ENCODE data around the gene MAPK10.
A peak's percentile ranks its signal among the peaks of the same experiment; 100 is the strongest.
"Not testable (repeated sequence)": the region's sequence is repeated elsewhere in the genome, so short reads cannot be mapped to it uniquely, and the experiment has no call there.

The MAPK10 gene

DNA sequence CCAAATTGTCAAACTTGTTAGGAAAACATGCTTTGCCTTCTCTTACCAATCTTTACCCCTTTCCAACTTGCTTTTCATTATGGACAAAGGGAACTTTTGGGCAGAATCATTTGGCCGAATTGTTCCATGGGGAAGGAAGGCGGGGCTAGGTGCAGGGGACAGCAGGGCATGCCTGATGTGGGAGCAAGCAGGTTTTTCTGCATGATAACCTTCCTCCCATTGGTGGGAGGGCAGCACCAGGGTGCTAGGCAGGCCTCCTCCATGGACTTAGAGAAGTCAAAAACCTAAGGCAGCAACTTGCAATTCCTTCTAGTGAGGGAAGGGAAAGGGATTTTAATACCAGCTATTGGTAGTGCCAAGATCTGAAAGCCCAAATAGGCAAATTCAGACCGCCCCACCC, 260.5 kb downstream of the MAPK10 start:
- no peak for DNase-seq

DNA sequence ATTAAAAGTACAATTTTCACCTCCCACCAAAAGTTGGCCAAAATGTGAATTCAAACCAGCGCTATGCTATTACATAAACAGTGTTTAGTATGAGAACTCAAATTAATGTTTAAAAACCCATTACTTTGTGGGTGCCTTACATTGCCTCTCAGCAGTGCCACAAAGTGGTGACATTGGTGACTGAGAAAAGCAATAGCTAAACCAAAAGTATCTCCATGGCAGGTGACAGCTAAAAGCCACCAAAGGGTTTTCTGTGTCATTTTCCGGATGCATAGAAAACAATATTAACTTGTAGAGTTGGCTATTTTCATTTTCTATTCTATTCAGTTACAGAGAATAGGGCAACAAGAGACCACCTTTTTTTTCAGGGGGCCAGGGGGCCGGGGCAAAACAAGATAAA, 261.2 kb downstream of the MAPK10 start:
- DNase-seq = no peak

DNA sequence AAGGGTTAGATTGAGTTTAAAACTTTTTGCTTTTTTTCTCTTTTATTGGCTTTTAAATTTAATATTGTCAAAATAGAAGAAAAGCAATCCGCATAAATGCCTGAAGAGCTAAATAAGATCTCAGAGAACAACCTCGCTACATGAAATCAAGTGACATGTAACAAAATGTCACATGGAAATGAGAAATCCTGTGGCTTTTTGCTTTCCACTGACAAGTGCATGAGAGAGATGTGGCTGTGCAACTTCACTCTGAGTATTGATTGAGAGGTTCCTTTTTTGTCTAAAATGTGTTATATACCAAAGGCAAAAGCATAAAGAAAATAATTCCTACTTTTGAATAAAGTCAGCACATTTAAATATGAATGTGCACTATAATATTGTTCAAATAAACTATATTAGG, 263.5 kb downstream of the MAPK10 start:
- no peak for DNase-seq

DNA sequence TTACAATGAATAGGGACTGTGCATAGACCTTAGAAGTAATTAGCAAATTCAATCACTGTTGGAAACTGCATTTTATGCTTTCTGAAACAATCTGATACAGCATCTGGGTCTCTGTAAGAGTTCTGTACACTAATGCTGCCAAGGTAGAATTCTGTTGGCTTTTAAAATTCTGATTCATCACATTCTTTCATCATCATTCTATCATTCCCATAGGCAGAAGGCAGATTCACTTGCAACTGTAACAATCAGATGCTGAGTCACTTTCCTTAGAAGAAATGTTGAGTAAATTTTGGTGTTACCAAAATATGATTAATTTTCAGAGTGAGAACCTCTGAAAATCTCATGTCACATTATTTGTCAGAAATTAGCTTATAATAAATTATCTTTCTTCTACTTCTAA, 267.2 kb downstream of the MAPK10 start:
- no peak for DNase-seq

DNA sequence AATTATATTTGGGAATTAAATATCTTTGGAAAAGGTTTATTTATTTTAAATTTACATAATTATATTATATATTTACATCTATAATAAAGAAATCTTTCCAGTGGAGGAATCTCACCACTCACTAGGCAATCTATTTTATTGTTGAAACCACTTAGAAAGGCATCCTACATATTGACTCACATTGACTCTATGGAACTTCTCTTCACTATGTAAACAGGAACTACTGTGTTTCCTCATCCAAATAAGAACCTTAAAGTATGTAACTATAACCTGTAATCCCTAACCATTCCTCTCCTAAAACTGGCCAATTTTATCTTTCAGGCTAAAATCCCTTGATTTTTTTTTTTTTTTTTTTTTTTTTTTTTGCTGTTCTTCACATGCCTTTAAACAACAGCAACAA, 268.7 kb downstream of the MAPK10 start:
- no peak for DNase-seq

DNA sequence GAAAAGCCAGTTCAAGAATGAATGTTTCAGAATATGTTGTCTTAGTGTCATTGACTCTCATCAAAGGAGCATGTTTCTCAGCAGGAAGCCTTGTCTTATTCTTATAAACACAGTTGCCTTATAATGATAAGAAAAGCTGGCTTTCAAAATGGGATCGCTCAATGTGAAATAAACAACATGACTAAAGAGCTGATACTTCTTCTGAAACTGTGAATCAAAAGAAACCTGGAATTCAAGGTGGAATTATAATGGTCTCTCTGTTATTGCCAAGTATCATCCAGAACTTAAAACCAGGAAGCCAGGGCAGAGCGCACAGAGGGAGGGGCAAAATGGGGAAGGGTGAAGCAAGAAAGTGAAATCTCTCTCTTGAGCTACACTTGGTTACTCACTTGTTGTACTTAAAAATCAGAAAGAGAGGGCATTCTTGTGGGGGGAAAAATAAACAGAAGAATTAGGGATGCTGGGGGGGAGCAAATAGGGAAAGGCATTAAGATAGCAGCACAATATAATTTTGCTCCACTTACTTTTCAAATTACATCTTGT, 270.0 kb downstream of the MAPK10 start:
- DNase-seq = no peak

DNA sequence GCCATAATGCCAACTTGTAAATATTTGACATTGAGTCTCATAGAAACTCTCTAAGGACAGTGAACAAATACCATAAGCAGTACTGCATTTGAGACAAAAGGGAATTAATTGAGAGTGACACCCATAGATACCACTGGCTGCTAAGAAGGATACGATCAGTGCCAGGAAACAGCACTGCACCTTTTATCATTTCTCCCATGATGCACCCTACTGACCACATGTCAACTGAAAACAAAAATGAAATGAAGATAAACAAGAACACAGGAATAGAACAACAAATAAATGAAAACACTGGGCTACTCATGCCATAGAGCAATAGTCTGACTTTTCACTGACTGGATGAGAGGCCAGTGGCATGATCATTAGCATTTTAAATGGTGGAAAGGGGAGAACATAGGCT, 270.8 kb downstream of the MAPK10 start:
- no peak for DNase-seq

DNA sequence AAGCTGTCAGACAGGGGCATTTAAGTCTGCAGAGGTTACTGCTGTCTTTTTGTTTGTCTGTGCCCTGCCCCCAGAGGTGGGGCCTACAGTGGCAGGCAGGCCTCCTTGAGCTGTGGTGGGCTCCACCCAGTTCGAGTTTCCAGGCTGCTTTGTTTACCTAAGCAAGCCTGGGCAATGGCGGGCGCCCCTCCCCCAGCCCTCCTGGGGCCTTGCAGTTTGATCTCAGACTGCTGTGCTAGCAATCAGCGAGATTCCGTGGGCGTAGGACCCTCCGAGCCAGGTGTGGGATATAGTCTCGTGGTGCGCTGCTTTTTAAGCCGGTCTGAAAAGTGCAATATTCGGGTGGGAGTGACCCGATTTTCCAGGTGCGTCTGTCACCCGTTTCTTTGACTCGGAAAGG, 284.1 kb downstream of the MAPK10 start:
- not testable (repeated sequence) for DNase-seq

DNA sequence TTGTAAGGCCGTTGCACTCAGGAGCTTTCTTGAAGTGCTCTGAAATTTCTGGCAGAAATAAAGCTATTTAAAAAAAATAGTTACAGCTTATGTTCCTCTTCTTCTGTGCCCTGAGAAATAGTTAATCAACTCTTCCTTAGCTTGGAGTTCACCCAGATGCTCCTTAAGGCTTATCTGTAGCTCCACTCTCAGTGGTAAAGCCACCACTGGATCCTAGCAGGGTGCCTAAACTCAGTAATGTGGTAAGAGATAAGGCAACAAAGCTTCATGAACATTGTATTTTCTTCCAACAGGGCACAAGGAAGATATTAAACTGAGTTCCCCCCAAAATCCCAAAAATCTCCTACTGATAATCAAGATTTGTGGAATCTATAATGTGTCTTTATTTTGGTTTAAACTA, 299.5 kb downstream of the MAPK10 start:
- no peak for DNase-seq

DNA sequence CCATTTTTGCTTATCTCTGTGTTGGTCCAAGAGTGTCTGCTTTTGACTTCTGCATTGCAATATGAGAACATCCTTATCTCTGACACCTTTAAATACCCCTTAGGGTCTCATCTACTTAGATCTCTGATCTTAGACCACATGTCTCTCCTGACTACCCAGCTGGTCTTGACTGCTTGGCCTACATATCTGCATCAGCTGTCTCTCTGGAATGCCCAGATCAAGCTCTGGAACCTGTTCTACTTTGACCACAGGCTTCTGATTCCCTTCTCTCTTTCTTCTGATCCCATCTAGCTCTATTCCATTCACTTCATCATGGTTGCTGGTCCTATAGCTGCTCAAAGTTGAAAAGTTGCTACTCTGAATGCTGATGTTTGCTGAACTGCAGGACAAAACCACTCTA, 301.2 kb downstream of the MAPK10 start:
- DNase-seq = no peak

DNA sequence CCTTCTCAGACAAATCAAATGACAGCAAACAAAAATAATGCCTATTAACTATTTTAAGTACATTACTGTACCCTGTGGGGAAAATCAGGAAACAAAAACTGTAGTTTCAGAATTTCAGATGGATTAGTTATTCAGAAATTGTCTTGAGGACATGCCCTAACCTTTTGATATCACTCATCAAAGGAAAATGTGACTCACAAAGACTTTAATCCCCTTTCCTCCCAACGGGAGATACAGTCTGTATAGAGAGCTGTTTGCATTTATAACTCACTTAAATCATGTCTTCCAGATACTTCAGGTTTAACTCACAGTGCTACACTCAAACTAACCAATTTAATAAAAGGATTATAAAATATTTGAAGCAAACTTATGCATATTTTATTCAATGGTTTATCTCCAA, 304.0 kb downstream of the MAPK10 start:
- DNase-seq = no peak

DNA sequence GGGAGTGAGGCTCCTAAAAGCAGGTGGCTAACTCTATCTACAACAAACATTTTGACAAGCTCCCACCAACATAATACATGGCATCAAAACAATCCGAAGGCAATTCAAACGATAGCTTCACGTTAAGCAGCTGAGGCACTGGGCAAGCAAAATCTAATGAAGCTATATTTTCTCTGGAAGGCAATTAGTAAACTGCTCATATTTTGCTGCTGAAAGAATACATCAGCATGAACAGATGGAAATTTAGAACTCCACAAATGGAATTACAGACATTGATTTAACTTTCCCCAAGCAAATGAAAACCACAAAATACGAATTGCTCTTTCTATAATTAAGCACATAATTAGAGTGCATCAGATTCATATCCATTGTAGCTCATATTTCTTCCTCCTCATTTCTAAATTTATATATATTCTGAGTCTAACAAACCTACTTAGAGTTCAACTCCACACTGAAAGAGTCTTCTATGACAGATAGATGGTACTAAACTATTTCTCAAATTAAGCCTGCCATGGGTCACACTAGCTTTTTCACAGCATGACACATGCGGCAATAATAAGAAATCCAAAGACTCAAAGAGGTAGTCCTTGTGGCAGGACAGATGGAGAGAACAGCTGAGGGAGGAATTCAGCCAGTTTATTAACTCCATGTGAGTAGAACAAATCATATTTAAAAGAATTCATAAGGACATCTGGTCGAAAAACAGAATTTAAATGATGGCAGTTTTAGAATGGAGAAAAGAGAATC, 305.4 kb downstream of the MAPK10 start:
- no peak for DNase-seq

DNA sequence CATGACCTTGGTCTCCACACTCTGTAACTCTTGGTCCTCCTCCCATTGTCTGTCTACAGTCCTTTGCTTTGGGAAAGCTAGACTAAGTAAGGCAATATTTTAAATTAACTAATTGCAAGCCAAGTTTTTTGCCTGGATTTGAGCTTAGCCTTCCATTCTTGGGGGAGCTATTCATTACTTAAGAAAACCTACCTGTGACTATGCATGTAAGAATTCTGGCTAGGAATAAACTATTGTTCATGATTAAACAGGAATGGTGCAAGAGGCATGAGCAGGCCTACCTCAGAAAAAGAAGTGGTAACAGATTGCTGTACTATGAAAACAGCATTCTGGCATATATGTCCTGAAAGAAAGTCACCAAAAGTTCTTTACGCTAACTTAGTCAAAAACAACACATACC, 309.4 kb downstream of the MAPK10 start:
- no peak for DNase-seq

DNA sequence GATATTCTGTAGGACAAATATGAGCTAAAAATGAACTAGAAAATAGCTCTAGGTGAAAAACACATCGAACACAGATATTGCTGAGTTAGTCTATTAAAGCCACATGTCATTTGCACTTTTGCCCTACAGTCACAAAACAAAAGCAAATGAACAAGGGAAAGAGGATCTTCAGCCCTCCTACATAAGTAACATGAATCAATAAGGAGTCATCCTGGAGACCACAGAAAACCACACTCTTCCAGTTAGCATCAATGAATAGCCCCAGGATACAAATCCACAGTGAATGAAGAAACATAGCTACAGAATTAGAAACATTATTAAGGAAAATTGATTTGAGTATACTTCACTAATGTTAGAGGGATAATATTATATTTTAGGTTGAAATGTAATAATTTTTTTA, 311.4 kb downstream of the MAPK10 start:
- no peak for DNase-seq

DNA sequence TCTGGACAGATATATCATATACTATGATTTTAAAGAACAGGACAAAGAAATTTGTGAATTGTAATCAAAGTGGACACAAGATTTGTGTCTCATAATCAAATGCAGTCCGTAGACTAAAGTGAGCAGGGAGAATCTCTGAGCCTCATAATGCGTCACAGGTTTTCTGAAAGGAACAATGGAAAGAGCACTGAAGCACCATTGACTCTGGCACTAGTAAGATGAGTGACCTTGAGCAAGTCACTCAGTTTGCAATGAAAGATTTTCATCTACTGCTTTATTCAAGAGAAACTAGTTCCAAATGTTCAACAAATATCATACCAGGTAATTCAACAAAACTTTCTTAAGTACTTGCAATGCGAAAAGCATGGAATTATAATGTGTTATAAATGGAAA, 315.3 kb downstream of the MAPK10 start:
- no peak for DNase-seq

DNA sequence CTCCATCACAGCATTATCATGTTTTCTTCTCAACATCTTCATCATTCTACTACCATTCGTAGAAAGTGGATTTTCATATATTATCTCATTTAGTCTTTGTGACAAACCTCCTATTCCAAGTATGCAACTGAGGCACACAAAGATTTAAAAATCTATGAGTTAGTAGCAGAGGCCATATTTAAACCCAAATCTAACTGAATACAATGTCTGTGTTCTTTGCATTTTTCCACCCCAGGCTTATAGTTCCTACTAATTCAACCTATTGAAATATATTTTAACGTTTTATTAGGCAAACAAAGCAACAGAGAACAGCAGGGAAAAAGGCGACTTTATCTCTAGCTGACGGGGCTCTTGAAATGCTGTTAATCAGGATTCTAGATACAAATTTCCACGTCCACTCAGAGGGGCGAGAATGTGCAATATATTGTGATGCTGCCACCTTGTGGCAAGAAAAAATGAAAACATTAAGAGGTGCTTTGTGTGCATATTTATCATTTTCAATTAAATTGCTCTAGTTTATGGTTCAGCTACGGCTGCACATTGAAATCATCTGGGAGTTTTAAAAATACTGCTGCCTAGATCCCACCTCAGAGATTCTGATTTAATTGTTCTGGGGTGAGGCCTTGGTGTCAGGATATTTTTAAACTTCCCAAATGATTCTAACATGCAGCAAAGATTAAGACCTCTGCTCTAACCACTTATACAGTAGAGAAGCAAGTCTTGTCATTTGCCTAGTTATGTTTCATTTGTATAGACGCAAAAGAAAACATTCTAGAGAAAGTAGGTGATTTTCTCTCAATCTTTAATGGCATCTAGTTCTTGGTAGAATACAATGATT, 315.9 kb downstream of the MAPK10 start:
- DNase-seq = peak; percentile 57

DNA sequence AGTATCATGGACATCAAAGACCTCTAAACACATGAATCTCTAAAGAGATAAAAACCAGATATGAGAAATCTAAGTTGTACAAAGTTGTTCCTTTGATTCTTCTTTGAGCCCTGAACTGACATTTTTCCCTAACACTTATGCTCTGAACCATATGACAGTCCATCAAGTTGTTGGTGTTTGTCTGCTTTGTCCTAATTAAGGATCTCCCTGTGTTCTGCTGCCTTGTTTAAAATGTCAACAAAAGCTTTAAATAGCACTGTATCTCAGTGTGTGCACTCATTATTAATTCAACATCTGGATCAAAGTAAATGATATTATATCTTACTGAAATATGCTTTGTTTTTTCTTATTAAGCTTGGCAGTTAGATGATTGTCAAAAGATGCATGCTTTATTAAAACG, 321.8 kb downstream of the MAPK10 start:
- DNase-seq = no peak

DNA sequence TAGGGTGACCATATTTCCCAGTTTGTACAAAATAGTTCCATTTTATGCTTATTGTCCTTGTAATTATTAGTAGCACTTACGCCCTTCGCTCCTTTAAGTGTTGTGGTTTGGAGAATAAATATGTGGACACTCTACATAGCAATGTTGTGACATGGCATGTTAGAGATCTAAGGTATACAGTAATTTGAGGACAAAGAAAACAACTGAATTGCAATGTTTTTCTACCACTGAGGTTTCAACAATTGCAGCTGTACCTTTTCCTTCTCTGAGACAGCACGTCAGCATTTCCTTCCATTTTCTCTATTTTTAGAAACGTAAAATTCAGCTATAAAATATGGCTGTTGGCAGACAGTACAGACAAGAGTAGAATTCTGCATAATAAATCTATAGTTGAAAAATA, 323.1 kb downstream of the MAPK10 start:
- DNase-seq = peak; percentile 72

DNA sequence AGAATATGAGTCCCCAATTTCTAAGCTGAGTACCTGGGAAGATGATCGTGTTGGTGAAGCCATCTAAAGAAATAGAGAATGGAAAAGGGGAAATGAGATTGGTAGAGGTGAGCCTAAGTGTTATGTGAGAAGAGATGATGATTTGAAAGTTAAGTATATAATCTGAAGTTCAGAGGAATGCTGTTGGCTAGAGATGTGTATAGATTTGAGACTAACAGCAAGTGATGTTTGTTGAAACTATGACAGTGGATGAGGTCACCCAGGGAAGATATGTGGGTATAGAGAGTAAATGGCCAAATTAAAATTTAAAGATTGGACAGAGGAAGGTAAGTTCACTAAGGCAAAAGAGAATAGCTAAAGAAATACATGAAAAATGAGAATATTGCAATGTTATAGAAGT, 324.2 kb downstream of the MAPK10 start:
- no peak for DNase-seq

DNA sequence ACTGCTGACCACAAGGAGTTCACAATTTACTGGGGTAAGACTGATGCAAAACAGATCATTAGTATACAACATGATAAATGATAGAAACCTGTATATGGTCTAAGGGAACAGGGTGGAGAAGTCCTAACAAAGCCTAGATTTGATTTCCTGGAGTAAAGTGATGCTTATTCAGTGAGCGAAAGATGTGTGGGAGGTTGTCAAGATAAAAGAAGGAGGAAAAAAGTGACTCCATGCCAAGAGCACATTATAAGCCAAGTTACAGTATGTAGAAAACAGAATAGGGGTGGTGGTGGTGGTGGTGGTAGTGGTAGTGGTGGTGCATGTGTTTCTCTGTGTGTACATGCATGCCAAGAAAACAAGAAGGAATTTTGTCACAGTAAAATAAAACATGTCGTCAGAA, 325.2 kb downstream of the MAPK10 start:
- DNase-seq = no peak

DNA sequence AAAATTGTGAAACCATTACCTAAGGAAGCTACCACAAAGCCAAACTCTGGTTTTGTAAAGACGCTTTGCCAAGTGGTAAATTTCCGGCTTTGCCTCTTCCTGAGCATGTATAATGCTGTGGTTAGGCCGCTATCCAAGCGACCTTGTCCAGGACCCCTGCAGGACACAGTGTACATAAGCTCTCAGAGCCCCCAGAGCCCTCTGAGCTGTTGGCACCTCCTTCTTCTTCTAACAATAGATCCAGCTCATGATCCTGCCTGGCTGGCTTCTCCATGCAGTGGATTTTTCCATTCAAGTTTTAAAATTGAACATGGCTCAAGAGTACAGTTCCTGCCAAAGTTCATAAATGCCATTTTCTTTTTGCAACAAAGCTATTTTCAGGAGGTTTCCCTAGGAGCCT, 326.7 kb downstream of the MAPK10 start:
- DNase-seq = no peak

DNA sequence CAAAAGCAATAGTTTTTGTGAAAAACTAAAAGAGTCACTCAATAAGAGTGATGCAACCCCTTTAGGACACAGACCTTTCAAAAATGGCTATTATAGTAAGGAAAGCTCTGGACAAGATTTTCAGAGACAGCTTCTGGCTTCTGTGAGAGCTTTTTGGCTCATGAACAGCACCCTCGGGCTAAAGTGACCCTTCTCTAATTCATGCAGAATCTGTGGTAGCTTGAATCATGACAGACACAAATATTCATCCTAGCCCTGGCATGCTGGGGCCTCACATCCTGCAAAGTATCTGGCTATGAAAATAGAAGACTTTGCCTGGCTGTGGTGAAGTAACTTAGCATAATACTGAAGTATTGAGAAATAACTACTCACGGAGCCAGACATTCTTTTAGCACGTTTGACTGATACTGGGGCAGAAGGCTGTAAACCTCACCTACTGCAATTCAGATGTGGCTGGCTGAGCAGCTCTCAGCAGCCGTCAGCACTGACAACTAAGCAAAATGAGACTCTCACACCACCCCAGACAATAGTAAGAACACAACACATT, 327.3 kb downstream of the MAPK10 start:
- no peak for DNase-seq

DNA sequence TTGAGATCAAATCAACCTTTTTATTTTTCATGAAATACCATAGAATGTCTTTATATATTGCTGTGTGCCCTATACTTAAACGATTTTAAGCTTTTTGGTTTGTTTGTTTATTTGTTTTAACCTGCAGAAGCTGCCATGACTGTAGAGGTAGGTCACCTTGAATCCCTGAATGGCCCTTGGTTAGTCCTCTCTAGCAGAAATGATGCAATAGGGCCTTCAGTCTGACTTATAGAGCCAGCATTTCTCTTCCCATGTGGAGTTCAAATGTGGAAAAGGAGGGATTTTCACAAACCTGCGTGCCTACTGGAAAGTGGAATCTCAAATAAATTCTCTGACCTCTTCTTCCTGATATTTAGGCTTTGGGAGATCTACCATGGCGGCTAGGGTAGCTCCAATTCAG, 327.9 kb downstream of the MAPK10 start:
- DNase-seq = no peak

DNA sequence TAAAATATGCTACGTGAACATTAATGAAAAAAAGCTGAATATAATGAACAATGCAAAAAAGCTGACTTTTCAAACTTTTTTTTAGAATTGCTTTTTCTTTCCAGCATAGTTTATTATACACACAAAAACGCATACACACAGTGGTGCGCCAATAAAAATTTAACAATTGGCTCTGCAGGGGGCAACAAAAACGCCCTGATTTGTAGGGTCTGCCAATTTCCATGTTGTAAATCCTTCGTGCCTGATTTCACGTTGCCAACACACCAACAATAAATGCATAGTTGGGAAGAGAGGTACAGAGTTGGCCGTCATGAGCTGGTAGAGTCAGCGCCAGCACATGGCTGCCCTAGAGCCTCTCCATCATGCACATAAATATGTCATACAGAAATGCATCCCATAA, 333.1 kb downstream of the MAPK10 start:
- DNase-seq = no peak

All from NCI-H2029 treated with DMSO at 0.1 percent for 48 hours (cell line).